ENCODE results near the gene PTPRM.

Gene PTPRM

GRCh38 chr18:7629416-7629815 is 62.3 kb downstream of the PTPRM start:
- DNase-seq (ENCODE audit: low spot score): no peak

GRCh38 chr18:7630731-7631442 is 63.8 kb downstream of the PTPRM start:
- no peak for DNase-seq (ENCODE audit: low spot score)

GRCh38 chr18:7632152-7633098 is 65.3 kb downstream of the PTPRM start:
- DNase-seq (ENCODE audit: low spot score): no peak

- DNase-seq (ENCODE audit: low spot score): no peak
Measured at GRCh38 chr18:7633171-7633570, 66.1 kb downstream of the PTPRM start.

- no peak for DNase-seq (ENCODE audit: low spot score)
Measured at GRCh38 chr18:7635948-7636347, 68.8 kb downstream of the PTPRM start.

- no peak for DNase-seq (ENCODE audit: low spot score)
Measured at GRCh38 chr18:7637269-7637668, 70.2 kb downstream of the PTPRM start.

- DNase-seq (ENCODE audit: low spot score): no peak
Measured at GRCh38 chr18:7638321-7638720, 71.2 kb downstream of the PTPRM start.

GRCh38 chr18:7641813-7642212 is 74.7 kb downstream of the PTPRM start:
- no peak for DNase-seq (ENCODE audit: low spot score)

GRCh38 chr18:7642331-7642890 is 75.3 kb downstream of the PTPRM start:
- no peak for DNase-seq (ENCODE audit: low spot score)

- no peak for DNase-seq (ENCODE audit: low spot score)
Measured at GRCh38 chr18:7645756-7646155, 78.6 kb downstream of the PTPRM start.

GRCh38 chr18:7646174-7646886 is 79.2 kb downstream of the PTPRM start:
- DNase-seq (ENCODE audit: low spot score): no peak

GRCh38 chr18:7647500-7647899 is 80.4 kb downstream of the PTPRM start:
- DNase-seq (ENCODE audit: low spot score): no peak

- DNase-seq (ENCODE audit: low spot score): no peak
Measured at GRCh38 chr18:7657050-7657449, 89.9 kb downstream of the PTPRM start.

- no peak for DNase-seq (ENCODE audit: low spot score)
Measured at GRCh38 chr18:7657937-7658336, 90.8 kb downstream of the PTPRM start.

- no peak for DNase-seq (ENCODE audit: low spot score)
Measured at GRCh38 chr18:7658701-7659100, 91.6 kb downstream of the PTPRM start.

- DNase-seq (ENCODE audit: low spot score): no peak
Measured at GRCh38 chr18:7661207-7661606, 94.1 kb downstream of the PTPRM start.

- no peak for DNase-seq (ENCODE audit: low spot score)
Measured at GRCh38 chr18:7662866-7663265, 95.8 kb downstream of the PTPRM start.

GRCh38 chr18:7663366-7664312 is 96.5 kb downstream of the PTPRM start:
- DNase-seq (ENCODE audit: low spot score): no peak

GRCh38 chr18:7666195-7666776 is 99.2 kb downstream of the PTPRM start:
- DNase-seq (ENCODE audit: low spot score): no peak

GRCh38 chr18:7668392-7668791 is 101.3 kb downstream of the PTPRM start:
- no peak for DNase-seq (ENCODE audit: low spot score)

GRCh38 chr18:7669361-7669760 is 102.2 kb downstream of the PTPRM start:
- DNase-seq (ENCODE audit: low spot score): no peak
